GM18907 (cell line): ENCODE data around the gene RUSC2.
A peak's percentile ranks its signal among the peaks of the same experiment; 100 is the strongest.

Experiments
- ATAC-seq: cut with Tn5 transposase; IDR thresholded peaks from one replicate; pipeline ENCODE4 v1.9.1; 2021; ENCODE audit warnings: mild to moderate bottlenecking, moderate library complexity; ENCODE audit not compliant: unreplicated experiment

RUSC2 gene

GRCh38 chr9:35489313-35490154 lies at the start of gene RUSC2:
Gene RUSC2, plus strand, starts transcription at chr9:35490111. Its CDS starts 56,411 bp downstream, at chr9:35546522.
- ATAC-seq, result peak; percentile 60

DNA sequence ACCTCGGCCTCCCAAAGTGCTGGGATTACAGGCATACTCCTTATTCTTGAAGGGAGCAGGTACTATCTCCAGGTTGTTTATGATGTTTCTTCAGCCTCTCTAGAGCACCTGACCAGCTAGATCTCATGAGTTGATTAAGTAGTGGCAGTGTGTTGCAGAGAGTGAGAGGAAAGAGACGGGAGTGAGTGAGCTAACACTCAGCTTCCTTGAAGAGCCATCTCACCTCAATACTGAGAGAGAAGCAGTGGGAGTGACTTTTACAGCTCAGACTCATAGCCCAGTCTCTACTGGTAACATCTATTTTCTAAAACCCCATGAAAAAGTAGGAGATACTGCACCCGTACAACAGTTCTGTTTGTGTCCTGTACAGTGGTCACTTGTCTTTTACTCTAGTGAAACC lies 43.9 kb upstream of the RUSC2 start:
- ATAC-seq, result no peak

DNA sequence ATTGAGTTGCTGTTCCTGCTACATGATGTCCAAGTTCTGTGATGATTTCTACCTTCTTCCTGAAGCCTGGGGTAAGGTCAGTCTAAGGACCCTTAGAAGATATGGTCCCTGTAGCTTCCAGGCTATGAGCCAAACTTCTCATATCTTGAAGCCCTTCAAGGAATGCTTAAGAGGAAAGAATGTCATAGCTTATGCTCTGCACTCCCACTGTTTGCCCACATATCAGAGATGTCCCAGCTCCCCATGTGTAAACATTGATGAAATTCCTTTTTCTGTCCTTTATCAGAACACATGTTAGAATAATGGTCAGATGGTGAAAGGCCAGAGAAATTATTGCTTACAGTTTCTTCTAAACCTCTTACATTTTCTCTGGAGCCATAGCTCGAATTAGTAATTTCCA lies 41.4 kb upstream of the RUSC2 start:
- ATAC-seq, result no peak

- ATAC-seq, result no peak
Observed at GRCh38 chr9:35452481-35452880, 37.4 kb upstream of the RUSC2 start.

DNA sequence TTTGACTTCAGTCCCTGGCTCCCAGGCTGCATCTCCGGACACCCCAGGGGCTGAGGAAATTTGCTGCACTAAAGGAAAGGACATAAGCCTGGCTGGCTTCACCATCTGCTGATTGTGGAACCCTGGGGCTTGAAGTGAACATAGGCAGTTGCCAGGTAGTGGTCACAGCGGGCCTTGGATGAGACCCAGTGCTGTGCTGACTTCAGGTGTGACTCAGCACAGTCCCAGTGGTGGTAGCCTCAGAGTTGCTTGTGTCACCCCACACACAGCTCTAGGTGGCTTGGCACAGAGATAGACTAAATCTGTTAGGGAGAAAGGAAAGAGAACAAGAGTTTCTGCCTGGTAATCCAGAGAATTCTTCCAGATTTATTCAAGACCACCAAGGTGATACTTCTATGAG lies 36.1 kb upstream of the RUSC2 start:
- no peak for ATAC-seq

DNA sequence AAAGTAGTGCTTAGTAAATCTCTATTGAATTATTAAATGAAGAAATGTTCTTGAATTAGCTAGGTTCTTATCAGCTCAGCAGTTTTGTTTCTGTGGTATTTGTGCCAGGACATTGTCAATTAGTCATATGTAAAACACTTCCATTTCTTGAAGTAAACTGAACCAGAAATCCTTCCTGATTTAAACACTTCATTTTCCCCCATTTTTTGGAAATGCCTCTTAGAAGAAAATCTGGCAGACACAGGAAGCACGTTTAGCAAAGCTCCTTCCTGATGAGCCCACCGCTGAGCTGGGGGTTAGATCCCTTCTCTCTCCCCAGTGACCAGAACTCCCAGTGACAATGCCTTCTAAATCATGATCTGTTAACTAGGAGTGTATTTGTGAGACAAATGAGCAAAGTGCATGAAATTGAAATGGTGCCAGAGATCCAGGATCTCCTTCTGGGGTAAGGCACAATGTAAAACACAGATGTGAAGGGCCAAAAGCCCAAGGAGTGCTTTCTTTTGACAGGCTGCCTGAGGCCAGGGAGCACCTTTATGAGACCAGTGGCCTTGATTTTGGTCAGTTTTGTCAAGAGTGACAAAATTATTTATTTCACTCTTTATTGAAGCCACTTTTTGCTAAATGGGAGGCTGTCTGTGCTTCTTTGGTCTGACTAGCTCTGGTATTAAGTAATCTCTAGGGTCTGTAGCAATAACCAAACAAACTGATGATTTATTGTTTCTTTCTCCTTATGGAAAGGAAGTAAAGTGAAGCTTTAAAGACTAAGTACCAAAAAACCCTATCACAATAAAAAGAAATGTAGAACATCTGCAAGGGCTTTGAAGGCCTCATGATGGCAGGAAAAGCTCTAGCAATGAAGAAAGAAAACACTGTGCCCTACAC lies 25.5 kb upstream of the RUSC2 start:
- ATAC-seq, result no peak

DNA sequence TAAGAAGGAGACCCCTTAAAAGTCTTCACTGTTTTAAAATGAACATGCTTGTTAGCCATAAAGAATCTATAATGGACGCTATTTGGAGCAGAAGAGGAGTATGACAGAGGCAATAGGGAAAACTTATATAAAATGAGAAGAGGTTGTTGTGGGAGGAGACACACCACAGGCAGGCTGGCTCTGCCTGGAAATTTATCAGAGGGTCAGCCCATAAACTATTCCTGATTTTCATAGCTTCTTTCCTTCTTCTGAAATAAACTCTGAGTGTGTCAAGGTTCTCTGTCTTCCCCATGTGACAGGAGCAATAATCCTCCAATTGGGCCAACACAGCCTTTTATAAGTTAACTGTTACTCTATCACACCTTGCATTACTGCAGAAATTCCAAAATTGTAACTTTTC lies 19.6 kb upstream of the RUSC2 start:
- ATAC-seq, result no peak

GRCh38 chr9:35470894-35471293 lies 19.0 kb upstream of the RUSC2 start:
- no peak for ATAC-seq

- no peak for ATAC-seq
Observed at GRCh38 chr9:35476596-35476995, 13.3 kb upstream of the RUSC2 start.

GRCh38 chr9:35477211-35477855 lies 12.6 kb upstream of the RUSC2 start:
- peak; percentile 62 for ATAC-seq

DNA sequence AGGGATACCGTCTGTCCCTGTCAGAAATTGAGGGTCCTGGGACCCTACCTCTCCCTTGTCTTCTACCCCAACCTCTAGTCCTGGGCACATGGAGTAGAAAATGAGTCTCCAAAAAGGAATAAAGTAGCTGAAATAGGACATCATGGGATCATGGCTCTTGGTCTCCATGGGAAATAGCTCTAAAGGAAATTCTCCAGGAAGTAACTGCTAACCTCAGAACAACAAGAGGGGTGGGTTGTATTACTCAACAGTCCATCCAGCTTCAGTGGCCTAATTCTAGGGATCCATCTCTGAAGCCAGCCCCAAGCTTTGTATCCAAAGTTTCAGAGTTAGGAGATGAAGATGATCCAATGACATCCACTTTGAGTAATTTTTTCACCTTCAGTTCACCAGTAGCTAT lies 11.0 kb upstream of the RUSC2 start:
- ATAC-seq, result no peak

- ATAC-seq, result no peak
Observed at GRCh38 chr9:35481347-35481975, 8.4 kb upstream of the RUSC2 start.

- ATAC-seq, result no peak
Observed at GRCh38 chr9:35482071-35482470, 7.8 kb upstream of the RUSC2 start.

- no peak for ATAC-seq
Observed at GRCh38 chr9:35484406-35484805, 5.5 kb upstream of the RUSC2 start.

DNA sequence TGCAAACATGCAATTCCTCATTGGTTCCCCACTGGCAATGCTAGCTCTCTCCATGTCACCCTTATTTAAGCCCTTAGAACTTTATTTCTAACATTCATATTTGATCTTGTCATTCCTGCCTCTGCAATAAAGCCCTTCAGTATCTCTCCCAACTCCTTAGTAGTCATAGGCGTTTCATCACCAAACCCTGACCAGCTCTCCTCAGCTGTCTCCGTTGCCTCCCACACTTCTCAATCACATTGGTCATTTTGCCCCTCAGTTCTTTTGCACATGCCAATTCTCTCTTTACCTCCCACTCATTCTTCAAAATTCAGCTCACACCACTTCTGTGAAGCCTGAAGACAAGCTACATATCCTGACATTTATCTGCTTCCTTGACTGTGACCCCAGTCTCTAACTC lies 2.8 kb upstream of the RUSC2 start:
- ATAC-seq, result no peak

- no peak for ATAC-seq
Observed at GRCh38 chr9:35488021-35488420, 1.9 kb upstream of the RUSC2 start.

GRCh38 chr9:35488566-35489312 lies 1.2 kb upstream of the RUSC2 start:
- ATAC-seq, result no peak

GRCh38 chr9:35490155-35490909 lies 421 bp downstream of the RUSC2 start:
- no peak for ATAC-seq

GRCh38 chr9:35490910-35491465 lies 1.1 kb downstream of the RUSC2 start:
- no peak for ATAC-seq
